ENCODE data around the gene KCNJ10.

Gene KCNJ10

GRCh38 chr1:160024195-160024905, 45.6 kb downstream of the KCNJ10 start:
- TF ChIP-seq, protein P1, sequence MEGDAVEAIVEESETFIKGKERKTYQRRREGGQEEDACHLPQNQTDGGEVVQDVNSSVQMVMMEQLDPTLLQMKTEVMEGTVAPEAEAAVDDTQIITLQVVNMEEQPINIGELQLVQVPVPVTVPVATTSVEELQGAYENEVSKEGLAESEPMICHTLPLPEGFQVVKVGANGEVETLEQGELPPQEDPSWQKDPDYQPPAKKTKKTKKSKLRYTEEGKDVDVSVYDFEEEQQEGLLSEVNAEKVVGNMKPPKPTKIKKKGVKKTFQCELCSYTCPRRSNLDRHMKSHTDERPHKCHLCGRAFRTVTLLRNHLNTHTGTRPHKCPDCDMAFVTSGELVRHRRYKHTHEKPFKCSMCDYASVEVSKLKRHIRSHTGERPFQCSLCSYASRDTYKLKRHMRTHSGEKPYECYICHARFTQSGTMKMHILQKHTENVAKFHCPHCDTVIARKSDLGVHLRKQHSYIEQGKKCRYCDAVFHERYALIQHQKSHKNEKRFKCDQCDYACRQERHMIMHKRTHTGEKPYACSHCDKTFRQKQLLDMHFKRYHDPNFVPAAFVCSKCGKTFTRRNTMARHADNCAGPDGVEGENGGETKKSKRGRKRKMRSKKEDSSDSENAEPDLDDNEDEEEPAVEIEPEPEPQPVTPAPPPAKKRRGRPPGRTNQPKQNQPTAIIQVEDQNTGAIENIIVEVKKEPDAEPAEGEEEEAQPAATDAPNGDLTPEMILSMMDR (conservative IDR thresholded peaks at IDR 0.05) = no peak
- H3K27ac ChIP-seq = no peak overlapping the region

GRCh38 chr1:160022330-160023310, 47.3 kb downstream of the KCNJ10 start:
- TF ChIP-seq, protein P1 (conservative IDR thresholded peaks at IDR 0.05) = no peak
- H3K27ac ChIP-seq = no peak overlapping the region

DNA sequence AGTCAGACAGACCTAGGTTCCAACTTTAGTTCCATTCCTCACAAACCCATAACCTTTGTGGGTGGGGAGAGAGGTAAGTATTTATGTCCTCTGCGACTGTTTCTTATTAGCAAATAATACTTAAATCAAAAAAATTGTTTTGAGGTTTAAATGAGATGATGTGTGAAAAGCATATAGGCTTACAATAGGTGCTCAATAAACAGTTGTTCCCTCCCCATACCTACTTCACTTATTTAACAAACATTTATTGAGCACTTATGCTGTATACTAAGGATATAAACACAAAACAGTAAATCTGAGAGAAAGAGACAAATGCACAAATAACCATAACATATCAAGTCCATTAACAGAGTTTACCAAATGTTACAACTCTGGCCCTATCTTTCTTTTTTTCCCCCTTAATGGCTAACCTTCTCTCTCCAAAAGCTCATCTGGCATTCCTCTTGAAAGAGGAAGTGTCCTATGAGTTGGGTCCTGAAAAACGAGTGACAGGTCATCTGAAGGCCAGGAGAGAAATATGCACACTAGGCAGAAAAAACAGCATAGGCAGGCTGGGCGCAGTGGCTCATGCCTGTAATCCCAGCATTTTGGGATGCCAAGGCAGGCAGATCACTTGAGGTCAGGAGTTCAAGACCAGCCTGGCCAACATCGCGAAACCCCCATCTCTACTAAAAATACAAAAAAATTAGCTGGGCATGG, 48.4 kb downstream of the KCNJ10 start:
- H3K27ac ChIP-seq = no peak overlapping the region
- TF ChIP-seq, protein P1 (conservative IDR thresholded peaks at IDR 0.05) = no peak

- TF ChIP-seq, protein P1 (conservative IDR thresholded peaks at IDR 0.05) = no peak
Observed at GRCh38 chr1:160020196-160020595, 49.8 kb downstream of the KCNJ10 start.

GRCh38 chr1:160018900-160019299, 51.1 kb downstream of the KCNJ10 start:
- TF ChIP-seq, protein P1 (conservative IDR thresholded peaks at IDR 0.05) = no peak
- no peak overlapping the region for H3K27ac ChIP-seq

More at GRCh38 chr1:160020196-160020595, 49.8 kb downstream of the KCNJ10 start:
- no peak overlapping the region for H3K27ac ChIP-seq

GRCh38 chr1:160018347-160018746, 51.6 kb downstream of the KCNJ10 start:
- TF ChIP-seq, protein P1 (conservative IDR thresholded peaks at IDR 0.05) = no peak
- H3K27ac ChIP-seq = no peak overlapping the region

DNA sequence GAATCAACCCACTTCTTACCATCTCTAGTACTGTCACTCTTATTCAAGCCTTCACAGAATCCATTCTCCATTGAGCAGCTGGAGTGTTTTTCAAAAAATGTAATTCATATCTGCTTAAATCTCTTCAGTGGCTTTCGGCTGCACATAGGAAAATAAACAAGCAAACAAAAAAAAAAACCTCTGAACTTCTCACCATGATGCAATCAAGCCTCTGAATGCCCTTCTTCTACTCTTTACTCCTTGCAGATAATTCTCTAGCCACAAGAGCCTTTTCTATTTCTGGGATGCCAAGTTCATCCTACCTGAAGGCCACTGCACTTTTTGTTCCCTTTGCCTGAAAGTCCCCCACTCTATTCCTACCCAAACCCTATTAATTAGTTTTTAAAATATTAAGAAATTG, 52.4 kb downstream of the KCNJ10 start:
- no peak overlapping the region for H3K27ac ChIP-seq
- TF ChIP-seq, protein P1 (conservative IDR thresholded peaks at IDR 0.05) = no peak

Data from VCaP (cell line).